SH-SY5Y (cell line): Measurements from ENCODE around the gene GPR39.

Experiments used
- GATA2 ChIP-seq: IDR thresholded peaks from 2 replicates; pipeline ENCODE4 v1.6.1; 2011; ENCODE audit warnings: mild to moderate bottlenecking, low read depth, low read length
- GATA3 ChIP-seq: IDR thresholded peaks from 2 replicates; pipeline ENCODE4 v1.6.1; 2011; ENCODE audit warnings: low read depth, mild to moderate bottlenecking, low read length, moderate library complexity

DNA sequence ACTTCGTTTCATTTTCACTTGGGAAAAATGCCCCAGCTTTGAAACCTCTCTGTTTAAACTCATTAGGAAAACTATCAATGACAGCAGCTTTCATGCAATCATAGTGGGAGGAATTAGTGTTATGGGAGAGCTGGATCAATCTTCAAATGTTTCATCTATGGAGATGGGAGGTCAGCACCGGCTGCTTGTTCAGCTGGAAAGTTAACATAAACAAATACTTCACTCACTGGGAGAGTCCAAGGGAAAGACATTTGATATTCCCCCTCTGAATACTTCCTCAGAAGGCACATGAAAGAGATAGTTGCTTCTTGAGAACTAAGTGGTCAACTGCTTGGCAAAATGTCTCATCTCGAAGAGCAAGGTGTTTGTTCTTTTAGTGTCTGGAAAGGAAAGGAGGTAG, 246.1 kb downstream of the GPR39 start:
- TF ChIP-seq GATA3 (no peak), GATA2 (no peak)
